Left cardiac atrium (tissue), 4 donors: ENCODE data around the gene ACVR2A. TPM values are rescaled to one million over a fixed set of nuclear protein-coding genes. Genes with fewer than 3 reads are reported as not detected.

Experiments used
- ATAC-seq, 2 donors: fragments of 200-7000 bp; cut with Tn5 transposase; one replicate each; pipeline ENCODE4 v1.9.1; 2020; ENCODE audit warnings: mild to moderate bottlenecking in 2 of 2, moderate library complexity in 2 of 2
- DNase-seq: peaks from one replicate; pipeline ENCODE4 v3.0.0-alpha.2; 2020
- intact Hi-C, 2 donors: fragments of 100-400 bp; cut with DNase I; formaldehyde crosslinking; loops; one replicate each; pipeline versions ENCODE4 v1.14.1 to v1.15.1; 2022 to 2023
- total RNA-seq, 2 donors: library from RNA; stranded (reverse); fragmentation: NEBNext Ultra II Directional; extraction: Animal tissue kit (Norgen Biotek cat#: 25700); gene quantifications; one replicate each; pipeline ENCODE4 v1.2.1, GENCODE V29; 2021
- donor health status: DM: no; HTN: yes; CAD: no.
- donor health status: DM: no; HTN: yes; CAD: no; lungs with severe emphysema.
- donor health status: DM: yes; HTN: yes; CAD: no.
- donor health status: Dilated cardiomyopathy.

Gene ACVR2A
- total RNA-seq, 2 donors from 2014 or later = 10.3 to 13.4 TPM

DNA sequence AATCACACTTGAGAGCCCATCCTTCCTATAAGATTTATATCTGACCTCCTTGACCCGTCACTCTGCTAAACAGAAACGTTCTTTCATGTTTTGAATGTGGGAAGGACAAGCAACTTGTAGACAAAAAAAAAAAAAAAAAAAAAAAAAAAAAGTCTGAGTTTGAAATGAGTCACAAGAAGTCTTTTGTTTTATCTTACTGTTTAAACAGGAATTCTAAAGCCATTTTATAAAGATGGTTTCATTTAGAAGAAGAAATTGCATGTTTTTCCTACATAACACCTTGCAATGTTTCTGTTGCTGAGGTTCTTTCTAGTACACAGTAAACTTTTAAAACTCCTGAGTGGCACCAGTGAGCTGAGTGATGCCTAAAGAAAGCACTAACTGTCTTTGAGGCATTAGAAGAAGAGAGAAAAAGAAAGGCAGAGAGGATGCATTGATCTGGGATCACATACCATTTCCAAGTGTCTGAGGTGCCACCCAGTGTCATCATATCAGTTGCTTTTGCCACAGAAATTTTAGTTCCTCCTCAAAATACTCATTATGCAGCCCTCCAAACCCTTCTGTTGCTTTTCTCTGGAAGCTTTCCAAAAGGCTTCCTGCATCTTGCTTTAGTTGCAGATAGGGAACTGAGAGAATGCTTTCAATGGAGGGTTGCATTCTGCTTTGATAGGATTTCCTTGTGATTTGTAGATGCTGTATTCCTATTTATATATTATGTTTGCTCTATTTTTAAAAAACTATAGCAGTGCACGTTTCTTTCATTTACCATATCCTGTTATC is 69.1 kb downstream of the ACVR2A start:
- DNase-seq = no peak
- intact Hi-C loops = loop anchor here in 1 of 2 donors (5.0 kb wide), 1 partner anchor 1182 kb away; no protein-coding TSS in a partner anchor
- no peak for ATAC-seq

- no peak for ATAC-seq
- no peak for DNase-seq
- intact Hi-C loops = no loop called here
Observed at GRCh38 chr2:147916067-147916466, 71.2 kb downstream of the ACVR2A start.

DNA sequence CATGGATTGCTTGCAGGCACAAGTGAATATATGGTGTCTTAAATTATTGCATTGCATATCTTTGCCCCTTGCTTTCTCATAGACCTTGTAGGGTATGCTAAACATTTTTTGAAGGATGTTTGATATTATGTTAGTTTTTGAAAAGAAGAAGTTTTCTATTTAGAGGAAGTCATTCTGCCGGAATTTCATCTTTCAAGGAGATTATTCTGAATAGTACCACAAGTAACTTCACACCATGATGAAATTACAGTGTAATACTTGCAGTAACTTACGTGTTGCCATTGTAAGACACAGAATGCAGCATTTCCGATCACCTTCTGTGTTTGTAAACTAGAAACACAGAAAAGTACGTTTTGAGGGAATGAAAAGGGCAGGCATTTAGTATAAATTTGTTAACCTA is 71.9 kb downstream of the ACVR2A start:
- DNase-seq (no peak), ATAC-seq (no peak)
- intact Hi-C loops = no loop called here

- intact Hi-C loops = no loop called here
- no peak for ATAC-seq
- DNase-seq = no peak
Observed at GRCh38 chr2:147917161-147917560, 72.3 kb downstream of the ACVR2A start.

DNA sequence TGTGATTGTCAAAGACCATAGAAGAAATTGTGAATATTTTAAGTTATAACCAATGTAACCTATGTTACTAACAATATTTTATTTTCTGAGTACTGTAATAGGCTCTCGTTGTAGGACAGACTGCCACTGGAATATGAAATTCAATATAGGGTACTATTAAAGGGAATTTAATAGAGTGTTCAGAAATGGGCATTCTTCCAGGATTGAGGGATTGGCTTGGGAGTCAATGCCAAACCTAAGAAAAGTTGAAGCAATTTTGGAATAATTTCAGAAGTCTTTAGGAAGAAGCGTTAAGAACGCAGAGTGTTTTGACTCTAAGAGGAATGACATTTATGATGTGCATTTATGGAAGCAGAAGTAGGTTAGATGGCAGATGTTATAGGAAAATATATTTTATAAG is 79.0 kb downstream of the ACVR2A start:
- intact Hi-C loops = no loop called here
- DNase-seq (no peak), ATAC-seq (no peak)

- ATAC-seq (no peak), DNase-seq (no peak)
- intact Hi-C loops = no loop called here
Observed at GRCh38 chr2:147924647-147925046, 79.8 kb downstream of the ACVR2A start.

- no peak for DNase-seq
- intact Hi-C loops = no loop called here
- ATAC-seq = no peak
Observed at GRCh38 chr2:147925886-147926285, 81.1 kb downstream of the ACVR2A start.

GRCh38 chr2:147927053-147927588 is 82.3 kb downstream of the ACVR2A start:
- ATAC-seq (no peak), DNase-seq (no peak)
- intact Hi-C loops = no loop called here

GRCh38 chr2:147933931-147934330 is 89.1 kb downstream of the ACVR2A start:
- intact Hi-C loops = loop anchor here in 1 of 2 donors (10.0 kb wide), 1 partner anchor 1061 kb away; no protein-coding TSS in a partner anchor
- ATAC-seq = no peak
- no peak for DNase-seq

DNA sequence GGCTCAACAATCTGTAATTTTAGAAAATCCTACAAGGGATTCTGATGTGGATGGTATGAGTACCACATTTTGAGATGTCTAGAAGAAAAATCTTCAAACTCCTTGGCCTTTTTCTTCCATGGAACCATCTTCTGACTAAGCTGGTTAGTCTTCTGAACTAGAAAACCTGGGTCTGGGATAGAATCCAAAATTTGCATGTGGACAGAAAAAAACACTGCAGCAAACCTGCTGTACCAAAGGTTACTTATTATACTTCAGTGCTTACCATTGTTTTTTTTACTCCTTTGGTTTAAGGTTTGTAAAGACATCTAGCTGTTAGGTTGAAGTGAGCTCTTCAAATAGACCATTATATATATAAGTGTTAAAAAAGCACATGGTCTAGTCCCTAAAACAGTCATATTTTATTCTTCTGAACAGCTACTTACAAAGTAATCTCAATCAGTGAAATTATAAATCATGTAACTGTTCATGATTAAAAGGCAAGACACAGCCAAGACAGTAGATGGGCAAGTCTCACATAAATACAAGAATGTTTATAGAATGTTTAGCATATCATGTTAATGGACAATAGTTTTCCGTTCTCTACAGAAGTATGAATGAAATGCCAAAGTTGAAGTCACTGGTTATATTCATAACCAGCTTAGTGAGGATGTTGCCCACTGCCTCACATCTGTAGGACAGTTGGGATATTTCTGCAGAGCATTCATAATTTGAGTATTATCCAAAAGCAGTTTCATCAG is 90.2 kb downstream of the ACVR2A start:
- DNase-seq (no peak), ATAC-seq (no peak)
- intact Hi-C loops = loop anchor here (5.0 to 10.0 kb wide), 2 partner anchors 572 to 1060 kb away; no protein-coding TSS in a partner anchor

GRCh38 chr2:147937744-147938349 is 93.0 kb downstream of the ACVR2A start:
- intact Hi-C loops = loop anchor here (2.0 to 10.0 kb wide), 3 partner anchors 569 to 1057 kb away; no protein-coding TSS in a partner anchor
- DNase-seq (no peak), ATAC-seq (peak; percentile 57 to 72)

GRCh38 chr2:147939313-147939712 is 94.5 kb downstream of the ACVR2A start:
- ATAC-seq (no peak), DNase-seq (no peak)
- intact Hi-C loops = loop anchor here (2.0 to 10.0 kb wide), 3 partner anchors 568 to 1055 kb away; no protein-coding TSS in a partner anchor

DNA sequence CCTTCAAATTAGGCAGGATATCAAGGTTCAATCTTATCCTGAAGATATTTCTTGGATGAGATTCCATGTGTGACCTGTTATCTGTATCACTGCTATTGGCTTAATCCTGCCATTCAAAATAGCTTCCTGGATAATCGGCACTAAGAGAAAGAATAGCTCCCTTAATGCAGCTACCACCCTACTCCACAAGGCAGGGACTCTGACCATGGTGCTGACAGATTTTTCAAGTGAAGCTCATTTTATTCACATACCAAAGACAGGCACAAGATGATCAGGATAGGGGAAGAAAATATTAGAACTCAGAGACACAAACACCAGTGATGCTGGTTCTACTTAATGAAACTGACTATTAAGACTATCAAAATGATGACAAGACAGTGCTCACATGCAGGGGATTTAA is 100.8 kb downstream of the ACVR2A start:
- ATAC-seq = no peak
- DNase-seq = no peak
- intact Hi-C loops = no loop called here

DNA sequence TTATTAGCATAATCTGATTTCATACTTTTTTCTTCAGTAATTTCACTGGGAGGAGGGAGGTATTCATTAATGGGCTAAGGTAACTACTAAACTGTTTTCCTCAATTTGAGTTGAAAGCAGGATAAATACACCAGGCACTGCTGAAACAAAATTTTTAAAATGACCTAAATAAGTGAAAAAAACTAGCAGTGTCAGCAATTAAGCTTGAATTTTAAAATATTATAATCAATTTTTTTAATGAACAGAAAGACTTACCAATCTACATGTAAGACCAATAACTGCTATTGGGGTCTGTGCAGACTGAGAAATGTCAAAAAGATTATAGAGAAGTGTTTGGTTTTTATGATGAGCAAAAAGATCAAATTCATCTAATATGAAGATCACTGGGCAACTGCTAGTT is 107.3 kb downstream of the ACVR2A start:
- intact Hi-C loops = no loop called here
- ATAC-seq (no peak), DNase-seq (no peak)

- DNase-seq (no peak), ATAC-seq (no peak)
- intact Hi-C loops = no loop called here
Observed at GRCh38 chr2:147968571-147968970, 123.7 kb downstream of the ACVR2A start.

DNA sequence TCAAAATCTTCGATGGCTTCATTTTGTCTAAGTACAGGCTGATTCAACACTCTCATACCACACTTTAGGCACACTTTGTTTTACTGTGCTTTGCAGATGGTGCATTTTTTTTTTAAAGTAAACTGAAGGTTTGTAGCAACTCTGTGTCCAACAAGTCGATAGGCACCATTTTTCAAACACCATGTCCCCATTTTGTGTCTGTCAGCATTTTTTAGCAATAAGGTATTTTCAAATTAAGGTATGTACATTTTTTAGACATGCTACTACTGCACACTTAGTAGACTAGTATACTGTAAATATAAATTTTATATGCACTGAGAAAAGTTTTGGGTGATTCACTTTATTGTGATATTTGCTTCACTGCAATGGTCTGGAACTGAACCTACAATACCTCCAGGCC is 131.3 kb downstream of the ACVR2A start:
- ATAC-seq = no peak
- DNase-seq = no peak
- intact Hi-C loops = no loop called here

- intact Hi-C loops = no loop called here
- no peak for ATAC-seq
- DNase-seq = no peak
Observed at GRCh38 chr2:147977679-147978078, 132.8 kb downstream of the ACVR2A start.
